ENCODE results near the gene MLYCD.

DNA sequence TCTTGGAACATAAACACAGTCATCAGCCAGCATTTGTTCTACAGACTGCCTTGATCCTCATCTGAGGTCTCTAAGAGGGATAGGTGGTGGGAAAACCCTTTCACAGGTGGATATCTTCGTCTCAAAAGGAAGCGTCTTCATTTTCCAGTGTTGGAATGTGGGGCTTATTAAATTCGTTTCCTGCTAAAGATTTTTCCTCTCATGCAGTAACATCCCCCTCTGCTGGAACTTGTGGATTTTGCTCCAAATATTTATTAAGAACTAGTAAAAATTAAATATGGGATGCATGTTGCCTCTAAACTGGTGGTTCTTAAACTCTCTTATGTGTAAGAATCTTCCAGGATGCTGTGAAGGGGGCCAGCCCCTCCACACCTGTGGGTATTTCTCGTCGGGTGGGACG is 20.1 kb upstream of the MLYCD start:
- no peak for TF ChIP-seq POLR2A (IDR thresholded peaks at IDR 0.05)
- TF ChIP-seq, protein P1, sequence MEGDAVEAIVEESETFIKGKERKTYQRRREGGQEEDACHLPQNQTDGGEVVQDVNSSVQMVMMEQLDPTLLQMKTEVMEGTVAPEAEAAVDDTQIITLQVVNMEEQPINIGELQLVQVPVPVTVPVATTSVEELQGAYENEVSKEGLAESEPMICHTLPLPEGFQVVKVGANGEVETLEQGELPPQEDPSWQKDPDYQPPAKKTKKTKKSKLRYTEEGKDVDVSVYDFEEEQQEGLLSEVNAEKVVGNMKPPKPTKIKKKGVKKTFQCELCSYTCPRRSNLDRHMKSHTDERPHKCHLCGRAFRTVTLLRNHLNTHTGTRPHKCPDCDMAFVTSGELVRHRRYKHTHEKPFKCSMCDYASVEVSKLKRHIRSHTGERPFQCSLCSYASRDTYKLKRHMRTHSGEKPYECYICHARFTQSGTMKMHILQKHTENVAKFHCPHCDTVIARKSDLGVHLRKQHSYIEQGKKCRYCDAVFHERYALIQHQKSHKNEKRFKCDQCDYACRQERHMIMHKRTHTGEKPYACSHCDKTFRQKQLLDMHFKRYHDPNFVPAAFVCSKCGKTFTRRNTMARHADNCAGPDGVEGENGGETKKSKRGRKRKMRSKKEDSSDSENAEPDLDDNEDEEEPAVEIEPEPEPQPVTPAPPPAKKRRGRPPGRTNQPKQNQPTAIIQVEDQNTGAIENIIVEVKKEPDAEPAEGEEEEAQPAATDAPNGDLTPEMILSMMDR (IDR thresholded peaks at IDR 0.05), result peak in 4 of 6 experiments; percentile 26 to 42 (median 40)
